Measurements from ENCODE around the gene CDRT15. TPM values are rescaled to one million over a fixed set of nuclear protein-coding genes. Genes with fewer than 3 reads are reported as not detected.

CDRT15 gene
- polyA plus RNA-seq, 1 donor (not counting 4 experiments of a cell fraction or from before 2014, with no cell fraction given): not detected

DNA sequence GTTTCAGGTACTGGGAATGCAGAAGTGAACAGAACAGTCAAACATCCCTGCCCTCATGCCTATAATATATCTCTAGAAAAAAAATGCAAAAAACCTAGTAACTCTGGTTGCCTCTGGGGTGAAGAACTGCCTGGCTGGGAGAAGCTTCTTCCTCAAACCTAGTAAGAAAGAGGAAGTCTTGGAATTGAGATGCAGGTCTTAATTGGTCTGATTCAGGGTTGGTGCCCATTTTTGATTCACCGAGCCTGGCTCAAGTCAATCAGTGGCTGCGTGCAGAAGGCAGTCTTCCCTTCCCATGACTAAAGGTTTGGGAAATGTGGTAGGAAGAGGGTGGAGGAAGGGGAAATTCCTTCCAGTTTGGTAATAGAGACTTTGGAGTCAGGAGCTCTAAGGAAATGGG lies 22.4 kb downstream of the CDRT15 start:
- no peaks in the 10 kb centered on the region for H3K79me2 ChIP-seq (ENCODE audit: control insufficient read depth, insufficient read depth, low read length)
- no peak overlapping the region for H3K9ac ChIP-seq (ENCODE audit: control insufficient read depth, extremely low read depth, insufficient read depth, low read length)
- DNase-seq (ENCODE audit: low read depth, low spot score) (no peak), FAIRE-seq (no peak)
- H2AFZ ChIP-seq (ENCODE audit: control insufficient read depth, low read length): no peak overlapping the region
- dilution Hi-C loops (cut with MboI; ENCODE audit: extremely low pct_ligation_motif_present, low sequenced_read_pairs): no loop called here
- peaks cover 0 to 2% of the 10 kb centered on the region in 2 experiments for H3K36me3 ChIP-seq (ENCODE audit: control insufficient read depth in 2 of 2, extremely low read depth in 1 of 2, insufficient read depth in 2 of 2, low read length in 2 of 2)
- TF ChIP-seq EZH2 (IDR thresholded peaks at IDR 0.05; ENCODE audit: low read length): no peak
- TF ChIP-seq, protein P1, sequence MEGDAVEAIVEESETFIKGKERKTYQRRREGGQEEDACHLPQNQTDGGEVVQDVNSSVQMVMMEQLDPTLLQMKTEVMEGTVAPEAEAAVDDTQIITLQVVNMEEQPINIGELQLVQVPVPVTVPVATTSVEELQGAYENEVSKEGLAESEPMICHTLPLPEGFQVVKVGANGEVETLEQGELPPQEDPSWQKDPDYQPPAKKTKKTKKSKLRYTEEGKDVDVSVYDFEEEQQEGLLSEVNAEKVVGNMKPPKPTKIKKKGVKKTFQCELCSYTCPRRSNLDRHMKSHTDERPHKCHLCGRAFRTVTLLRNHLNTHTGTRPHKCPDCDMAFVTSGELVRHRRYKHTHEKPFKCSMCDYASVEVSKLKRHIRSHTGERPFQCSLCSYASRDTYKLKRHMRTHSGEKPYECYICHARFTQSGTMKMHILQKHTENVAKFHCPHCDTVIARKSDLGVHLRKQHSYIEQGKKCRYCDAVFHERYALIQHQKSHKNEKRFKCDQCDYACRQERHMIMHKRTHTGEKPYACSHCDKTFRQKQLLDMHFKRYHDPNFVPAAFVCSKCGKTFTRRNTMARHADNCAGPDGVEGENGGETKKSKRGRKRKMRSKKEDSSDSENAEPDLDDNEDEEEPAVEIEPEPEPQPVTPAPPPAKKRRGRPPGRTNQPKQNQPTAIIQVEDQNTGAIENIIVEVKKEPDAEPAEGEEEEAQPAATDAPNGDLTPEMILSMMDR (optimal IDR thresholded peaks at IDR 0.05 in 1 of 3, IDR thresholded peaks at IDR 0.05 in 1 of 3, conservative IDR thresholded peaks at IDR 0.05 in 1 of 3; ENCODE audit: extremely low read depth in 1 of 3, insufficient read depth in 2 of 3, low read length in 3 of 3): no peak
- no peaks in the 10 kb centered on the region for H3K27me3 ChIP-seq (ENCODE audit: control insufficient read depth, extremely low read depth, insufficient read depth, low read length)
- H3K4me3 ChIP-seq (ENCODE audit: control insufficient read depth in 2 of 3, extremely low read depth in 1 of 3, insufficient read depth in 2 of 3, low read depth in 1 of 3, low read length in 3 of 3): no peak overlapping the region
- no peak overlapping the region for H3K27ac ChIP-seq (ENCODE audit: control insufficient read depth, insufficient read depth, low read length)
- no peaks in the 10 kb centered on the region for H3K4me1 ChIP-seq (ENCODE audit: control insufficient read depth, extremely low read depth, insufficient read depth, low read length)
- H3K9me1 ChIP-seq (ENCODE audit: control insufficient read depth, extremely low read depth, insufficient read depth, low read length): no peaks in the 10 kb centered on the region
- no peaks in the 10 kb centered on the region for H3K9me3 ChIP-seq (ENCODE audit: control insufficient read depth, low read depth, low read length)
- no peak overlapping the region for H3K4me2 ChIP-seq (ENCODE audit: control insufficient read depth, extremely low read depth, insufficient read depth, low read depth, low read length)
- H4K20me1 ChIP-seq (ENCODE audit: control insufficient read depth, extremely low read depth, insufficient read depth, low read length): no peaks in the 10 kb centered on the region

DNA sequence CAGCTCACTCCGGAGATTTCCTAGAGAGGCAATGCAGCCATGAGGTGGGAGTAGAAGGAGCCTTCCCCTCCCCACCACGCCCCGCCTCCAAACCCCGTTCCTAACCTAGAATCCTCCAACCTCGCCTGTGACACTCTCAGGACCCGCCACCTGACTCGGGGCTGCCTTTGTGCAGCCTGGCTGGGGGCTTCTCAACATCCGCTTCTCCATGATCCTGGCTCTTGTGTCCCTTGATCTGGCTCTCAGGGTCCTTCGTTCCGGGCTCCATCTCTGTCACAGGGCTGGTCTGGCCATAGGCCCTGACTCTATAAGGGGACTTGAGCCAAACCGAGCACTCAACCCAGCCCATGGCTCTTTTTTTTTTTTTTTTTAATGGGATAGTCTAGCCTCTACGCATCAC lies 24.3 kb downstream of the CDRT15 start:
- FAIRE-seq (no peak), DNase-seq (ENCODE audit: low read depth, low spot score) (no peak)
- TF ChIP-seq EZH2 (IDR thresholded peaks at IDR 0.05; ENCODE audit: low read length): no peak
- TF ChIP-seq, protein P1 (optimal IDR thresholded peaks at IDR 0.05 in 1 of 3, IDR thresholded peaks at IDR 0.05 in 1 of 3, conservative IDR thresholded peaks at IDR 0.05 in 1 of 3; ENCODE audit: extremely low read depth in 1 of 3, insufficient read depth in 2 of 3, low read length in 3 of 3): no peak
- no peak overlapping the region for H3K4me2 ChIP-seq (ENCODE audit: control insufficient read depth, extremely low read depth, insufficient read depth, low read depth, low read length)
- H3K9ac ChIP-seq (ENCODE audit: control insufficient read depth, extremely low read depth, insufficient read depth, low read length): no peak overlapping the region
- no peaks in the 10 kb centered on the region for H3K9me3 ChIP-seq (ENCODE audit: control insufficient read depth, low read depth, low read length)
- H4K20me1 ChIP-seq (ENCODE audit: control insufficient read depth, extremely low read depth, insufficient read depth, low read length): no peaks in the 10 kb centered on the region
- no peaks in the 10 kb centered on the region for H3K4me1 ChIP-seq (ENCODE audit: control insufficient read depth, extremely low read depth, insufficient read depth, low read length)
- dilution Hi-C loops (cut with MboI; ENCODE audit: extremely low pct_ligation_motif_present, low sequenced_read_pairs): no loop called here
- no peak overlapping the region for H2AFZ ChIP-seq (ENCODE audit: control insufficient read depth, low read length)
- H3K36me3 ChIP-seq (ENCODE audit: control insufficient read depth in 2 of 2, extremely low read depth in 1 of 2, insufficient read depth in 2 of 2, low read length in 2 of 2): peaks cover 0 to 4% of the 10 kb centered on the region in 2 experiments
- H3K27ac ChIP-seq (ENCODE audit: control insufficient read depth, insufficient read depth, low read length): no peak overlapping the region
- no peaks in the 10 kb centered on the region for H3K27me3 ChIP-seq (ENCODE audit: control insufficient read depth, extremely low read depth, insufficient read depth, low read length)
- no peaks in the 10 kb centered on the region for H3K79me2 ChIP-seq (ENCODE audit: control insufficient read depth, insufficient read depth, low read length)
- no peak overlapping the region for H3K4me3 ChIP-seq (ENCODE audit: control insufficient read depth in 2 of 3, extremely low read depth in 1 of 3, insufficient read depth in 2 of 3, low read depth in 1 of 3, low read length in 3 of 3)
- H3K9me1 ChIP-seq (ENCODE audit: control insufficient read depth, extremely low read depth, insufficient read depth, low read length): no peaks in the 10 kb centered on the region
